DMS153 (cell line): Measurements from ENCODE around the gene MCCD1.
"Not testable (repeated sequence)": the region's sequence is repeated elsewhere in the genome, so short reads cannot be mapped to it uniquely, and the experiment has no call there.

Source experiments
- DNase-seq: peaks from one replicate; lab custom pipeline; 2025; lab: John Stamatoyannopoulos, UW

MCCD1 gene

DNA sequence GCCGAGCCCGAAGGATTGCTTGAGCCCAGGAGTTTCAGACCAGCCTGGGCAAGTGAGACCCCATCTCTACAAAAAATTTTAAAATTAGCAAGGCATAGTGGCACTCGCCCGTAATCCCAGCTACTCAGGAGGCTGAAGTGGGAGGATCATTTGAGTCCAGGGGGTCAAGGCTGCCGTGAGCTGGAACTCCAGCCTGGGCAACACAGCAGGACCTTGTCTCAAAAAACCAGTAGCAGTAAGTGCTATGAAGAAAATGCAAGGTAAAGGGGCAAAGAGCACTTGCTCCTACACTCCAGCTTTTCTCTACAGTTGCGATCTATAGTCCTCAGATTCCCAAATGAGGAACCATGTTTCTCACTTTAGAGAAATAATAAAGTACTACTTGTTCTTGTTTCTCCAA lies 14.9 kb downstream of the MCCD1 start:
- no peak for DNase-seq

DNA sequence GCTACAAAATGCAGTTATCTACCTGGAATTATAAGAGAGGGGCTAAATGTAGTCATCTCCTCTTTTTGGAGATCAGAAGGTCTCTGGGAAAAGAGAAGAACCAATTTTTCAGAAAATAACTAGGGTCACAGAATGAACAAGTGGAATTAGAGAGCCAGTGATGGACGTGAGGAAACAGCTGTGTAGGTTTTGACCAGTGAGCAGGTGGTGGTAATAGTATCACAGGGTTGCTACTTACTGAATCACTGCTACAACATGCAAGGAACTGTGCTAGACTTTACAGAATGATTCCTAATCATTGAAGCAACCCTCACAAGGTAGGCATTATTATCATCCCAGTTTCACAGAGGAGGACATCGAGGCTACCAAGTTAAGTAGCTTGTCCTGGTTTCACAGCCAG lies 15.9 kb downstream of the MCCD1 start:
- DNase-seq, result no peak

DNA sequence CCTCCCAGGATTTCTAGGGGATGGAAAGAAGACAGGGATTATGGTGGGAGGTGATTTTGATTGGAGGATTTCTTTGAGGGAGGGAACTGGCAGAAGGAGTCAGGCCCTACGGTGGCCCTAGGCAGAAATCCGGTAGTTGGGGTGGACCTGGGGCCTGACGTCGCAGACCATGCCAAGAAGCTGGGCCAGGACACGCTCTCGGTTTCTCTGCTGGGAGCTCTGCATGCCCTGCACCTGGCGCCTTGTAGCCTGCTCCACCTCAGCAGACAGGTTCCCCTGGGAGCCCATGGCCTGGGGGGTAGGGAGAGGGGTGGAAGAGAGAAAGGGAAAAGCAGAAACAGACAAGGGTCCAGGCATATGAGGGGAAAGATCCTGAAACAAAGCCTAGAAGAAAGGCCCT lies 16.5 kb downstream of the MCCD1 start:
- DNase-seq, result no peak

DNA sequence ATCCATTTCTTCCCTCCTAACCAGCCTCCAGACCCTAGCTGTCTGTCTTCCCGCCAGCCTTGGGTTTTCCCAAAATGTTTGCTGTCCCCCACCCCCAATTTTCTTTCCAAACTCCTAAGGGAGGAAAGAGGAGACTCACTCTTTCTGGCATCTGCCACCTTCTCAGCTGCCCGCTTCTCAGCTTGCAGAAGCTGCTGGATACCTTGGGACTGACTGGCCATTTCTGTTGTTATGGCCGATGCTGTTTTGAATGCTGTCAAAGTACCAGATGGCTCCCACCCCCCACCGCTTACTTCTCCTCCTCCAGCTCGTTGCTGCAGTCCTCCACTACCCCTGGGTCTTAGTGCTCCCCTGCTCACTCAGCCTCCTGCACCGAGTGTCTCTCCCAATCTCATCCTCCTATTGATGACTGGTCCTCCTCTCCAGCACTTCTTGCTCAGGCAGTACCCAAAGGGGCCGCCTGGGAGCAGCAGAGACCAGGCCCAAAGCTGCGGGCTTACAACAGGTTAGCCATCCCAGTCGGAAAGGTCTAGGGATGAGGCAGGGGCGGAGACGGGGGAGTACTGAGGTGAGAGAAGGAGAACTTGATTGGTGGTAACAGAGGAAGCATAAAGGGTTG lies 17.7 kb downstream of the MCCD1 start, which contains the start of gene ATP6V1G2:
TSS of gene ATP6V1G2 (minus strand) at position 270 of the 619 bp plus-strand sequence. CDS start at position 221, 49 bp downstream.
- DNase-seq, result peak; percentile 95

DNA sequence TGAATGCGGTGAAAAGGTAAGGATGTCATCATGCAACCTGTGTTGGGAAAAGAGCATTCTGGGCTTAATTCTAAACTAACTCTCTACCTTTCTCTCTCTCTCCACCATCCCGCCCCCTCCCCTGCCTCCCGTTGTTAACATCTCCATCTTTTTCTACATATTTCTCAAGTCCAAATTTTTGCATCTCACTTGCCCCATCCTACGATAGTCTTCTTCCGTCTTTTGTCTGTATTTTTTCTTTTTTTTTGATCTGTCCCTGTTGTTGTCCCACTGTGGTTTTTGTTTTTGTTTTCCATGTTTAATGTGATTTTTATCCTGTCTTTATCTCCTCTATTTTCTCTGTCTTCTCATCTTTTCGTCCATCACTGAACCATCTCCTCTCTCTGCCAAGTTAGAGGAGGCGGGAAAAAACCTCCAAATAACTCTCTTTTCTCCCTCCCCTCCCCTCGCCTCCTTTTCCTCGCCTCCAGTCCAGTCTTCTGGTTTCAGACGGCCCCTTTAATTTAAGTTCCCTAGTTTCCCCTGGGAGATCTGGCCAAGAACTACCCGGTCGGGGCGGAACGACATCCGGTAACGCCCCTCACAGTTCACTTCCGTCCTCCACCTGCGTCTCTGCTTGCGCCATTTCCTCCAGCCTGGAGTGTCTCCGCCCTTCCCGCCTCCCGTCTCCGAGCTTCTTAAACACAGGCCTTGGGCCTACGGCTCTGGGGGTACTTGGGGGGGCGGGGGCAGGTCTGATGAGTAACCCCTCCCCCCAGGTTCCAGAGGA lies 18.4 kb downstream of the MCCD1 start, which contains the start of gene NFKBIL1:
TSS of gene NFKBIL1 (plus strand) at position 651 of the 769 bp plus-strand sequence. CDS start at position 738, 87 bp downstream.
- peak; percentile 92 for DNase-seq

DNA sequence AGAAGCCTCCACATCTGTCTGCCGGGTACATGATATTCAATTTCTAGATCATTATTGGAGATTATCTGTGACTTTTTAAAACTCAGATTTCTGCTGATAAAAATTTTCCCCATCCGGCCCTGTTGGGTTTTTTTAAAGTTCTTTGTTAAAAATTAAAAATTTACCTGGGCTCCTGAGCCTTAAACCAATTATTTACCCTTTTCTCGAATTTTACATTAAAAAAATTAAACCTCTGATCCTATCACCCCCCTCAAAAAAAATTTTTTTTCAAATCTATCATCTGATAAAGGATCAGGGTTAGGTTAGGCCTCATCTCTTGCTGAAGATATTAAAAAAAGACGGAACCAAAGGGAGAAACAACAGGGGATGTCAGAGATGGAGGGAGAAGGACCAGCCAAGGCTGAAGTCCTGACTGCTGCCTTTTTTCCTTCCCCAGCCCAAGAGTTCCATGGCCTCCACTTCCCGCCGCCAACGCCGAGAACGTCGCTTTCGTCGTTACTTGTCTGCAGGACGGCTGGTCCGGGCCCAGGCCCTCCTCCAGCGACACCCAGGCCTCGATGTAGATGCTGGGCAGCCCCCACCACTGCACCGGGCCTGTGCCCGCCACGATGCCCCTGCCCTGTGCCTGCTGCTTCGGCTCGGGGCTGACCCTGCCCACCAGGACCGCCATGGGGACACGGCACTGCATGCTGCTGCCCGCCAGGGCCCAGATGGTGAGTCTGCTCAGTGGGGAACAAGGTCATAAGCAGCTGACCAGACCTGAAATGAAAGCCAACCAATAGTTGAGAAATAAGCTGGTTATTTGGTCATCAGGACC lies 19.2 kb downstream of the MCCD1 start:
- no peak for DNase-seq

DNA sequence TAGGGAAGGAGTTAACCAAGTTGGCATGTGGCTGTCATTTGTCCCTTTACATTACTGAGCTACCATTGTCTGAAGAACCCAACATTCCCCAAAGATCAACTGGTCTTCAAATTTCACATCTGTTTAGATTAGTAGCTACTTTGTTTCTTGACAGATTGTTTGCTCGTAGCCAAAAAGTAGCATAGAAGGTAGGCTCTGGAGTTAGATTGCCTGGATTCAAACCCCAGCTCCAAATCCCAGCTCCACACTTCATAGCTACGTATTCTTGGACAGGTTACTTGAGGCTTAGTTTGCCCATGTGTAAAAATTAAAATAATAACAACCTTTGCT lies 19.7 kb downstream of the MCCD1 start:
- no peak for DNase-seq

DNA sequence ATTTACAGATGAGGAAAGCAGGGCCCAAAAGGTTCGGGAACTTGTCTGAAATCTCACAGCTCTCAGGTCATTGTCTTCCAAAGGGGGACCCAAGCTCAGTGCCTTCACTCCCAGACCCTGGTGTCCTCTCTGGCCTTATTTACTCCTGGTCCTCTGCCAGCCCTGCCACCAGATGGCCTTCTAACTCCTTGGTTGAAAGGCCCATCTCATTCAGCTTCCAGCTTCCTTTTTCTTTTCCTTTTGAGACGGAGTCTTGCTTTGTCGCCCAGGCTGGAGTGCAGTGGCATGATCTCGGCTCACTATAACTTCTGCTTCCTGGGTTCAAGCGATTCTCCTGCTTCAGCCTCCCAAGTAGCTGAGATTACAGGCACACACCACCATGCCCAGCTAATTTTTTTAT lies 22.6 kb downstream of the MCCD1 start:
- DNase-seq, result not testable (repeated sequence)

DNA sequence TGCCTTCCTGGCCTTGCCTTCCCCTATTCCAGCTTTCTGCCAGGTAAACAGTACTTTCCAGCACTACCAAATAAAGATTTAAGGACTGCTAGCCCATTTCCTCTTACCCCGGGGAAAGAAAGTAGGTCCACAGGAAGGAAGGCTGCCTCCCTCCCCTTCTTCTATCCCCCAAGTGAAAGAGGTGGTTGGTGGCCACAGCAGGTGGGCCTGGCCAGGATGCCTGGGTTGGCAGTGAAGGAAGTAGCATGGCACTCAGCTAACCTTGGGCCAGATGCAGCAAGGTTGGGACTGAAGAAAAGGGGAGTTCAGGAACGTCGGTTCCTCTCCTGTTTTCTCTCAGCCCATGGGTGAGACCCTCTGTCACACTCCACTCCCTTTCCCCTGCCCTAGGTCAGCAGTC lies 27.5 kb downstream of the MCCD1 start:
- DNase-seq, result no peak

DNA sequence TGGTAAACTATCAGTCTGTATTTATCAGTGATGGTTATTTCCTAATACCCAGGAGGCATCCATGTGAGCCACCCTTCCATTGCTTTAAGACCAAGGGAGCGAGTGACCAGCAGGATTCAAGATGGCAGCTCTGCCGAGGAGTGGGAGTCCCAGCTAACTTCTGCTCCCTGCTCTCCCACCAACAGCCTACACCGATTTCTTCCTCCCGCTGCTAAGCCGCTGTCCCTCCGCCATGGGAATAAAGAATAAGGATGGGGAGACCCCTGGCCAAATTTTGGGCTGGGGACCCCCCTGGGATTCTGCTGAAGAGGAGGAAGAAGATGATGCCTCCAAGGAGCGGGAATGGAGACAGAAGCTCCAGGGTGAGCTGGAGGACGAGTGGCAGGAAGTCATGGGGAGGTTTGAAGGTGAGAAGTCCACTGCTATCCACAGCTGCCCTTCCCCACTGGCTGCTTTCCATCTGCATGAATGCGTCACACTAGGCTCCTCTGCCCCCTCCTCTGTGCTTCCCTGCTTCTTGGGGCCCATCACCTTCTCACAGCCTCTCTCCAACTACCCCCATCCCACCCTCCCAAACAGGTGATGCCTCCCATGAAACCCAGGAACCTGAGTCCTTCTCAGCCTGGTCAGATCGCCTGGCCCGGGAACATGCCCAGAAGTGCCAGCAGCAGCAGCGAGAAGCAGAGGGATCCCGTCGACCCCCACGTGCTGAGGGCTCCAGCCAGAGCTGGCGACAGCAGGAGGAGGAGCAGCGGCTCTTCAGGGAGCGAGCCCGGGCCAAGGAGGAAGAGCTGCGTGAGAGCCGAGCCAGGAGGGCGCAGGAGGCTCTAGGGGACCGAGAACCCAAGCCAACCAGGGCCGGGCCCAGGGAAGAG lies 28.9 kb downstream of the MCCD1 start:
- DNase-seq, result no peak

DNA sequence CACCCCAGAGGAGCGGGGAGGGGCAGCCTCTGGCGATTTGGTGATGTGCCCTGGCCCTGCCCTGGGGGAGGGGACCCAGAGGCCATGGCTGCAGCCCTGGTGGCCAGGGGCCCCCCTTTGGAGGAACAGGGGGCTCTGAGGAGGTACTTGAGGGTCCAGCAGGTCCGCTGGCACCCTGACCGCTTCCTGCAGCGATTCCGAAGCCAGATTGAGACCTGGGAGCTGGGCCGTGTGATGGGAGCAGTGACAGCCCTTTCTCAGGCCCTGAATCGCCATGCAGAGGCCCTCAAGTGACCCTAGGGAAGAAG lies 29.5 kb downstream of the MCCD1 start:
- no peak for DNase-seq

DNA sequence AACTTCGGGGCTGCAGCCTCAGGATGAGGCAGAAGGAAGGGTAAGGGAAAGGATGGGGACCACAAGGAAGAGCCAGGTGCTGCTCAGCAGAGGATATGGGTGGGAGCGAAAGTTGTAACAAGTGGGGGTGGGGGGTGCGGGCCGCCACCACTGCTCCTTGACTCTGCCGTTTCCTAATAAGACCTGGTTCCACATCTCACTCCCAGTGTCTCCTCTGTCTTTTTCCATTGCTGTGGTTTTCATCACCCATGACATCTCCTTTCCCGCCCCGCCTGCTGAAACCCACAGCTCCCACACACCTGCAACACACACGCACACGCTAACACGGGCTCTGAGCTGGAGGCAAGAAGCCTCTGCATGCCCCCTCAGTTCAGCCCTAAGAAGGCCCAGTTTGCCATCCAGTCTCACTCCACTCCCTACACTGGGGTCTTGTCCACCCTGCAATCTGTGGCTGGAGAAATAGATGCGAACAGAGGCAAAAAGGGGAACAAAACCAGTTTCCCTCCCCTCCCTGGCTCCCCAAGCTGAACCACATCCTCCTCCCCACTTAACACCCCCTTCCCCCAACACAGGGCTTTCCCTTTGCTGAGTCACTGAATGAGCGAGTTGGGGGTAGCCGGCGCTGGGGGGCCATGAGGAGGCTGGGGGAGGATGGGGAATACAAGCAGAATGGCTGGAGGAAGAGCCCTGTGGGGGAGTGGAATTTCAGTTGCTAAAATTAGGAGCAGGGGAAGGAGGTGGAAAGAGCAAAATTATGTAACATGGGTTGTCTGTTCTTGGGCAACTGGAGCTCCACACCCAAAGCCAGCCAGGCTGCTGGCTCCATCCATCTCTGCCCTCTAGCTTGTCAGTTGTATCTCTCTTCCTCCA lies 30.1 kb downstream of the MCCD1 start:
- no peak for DNase-seq

DNA sequence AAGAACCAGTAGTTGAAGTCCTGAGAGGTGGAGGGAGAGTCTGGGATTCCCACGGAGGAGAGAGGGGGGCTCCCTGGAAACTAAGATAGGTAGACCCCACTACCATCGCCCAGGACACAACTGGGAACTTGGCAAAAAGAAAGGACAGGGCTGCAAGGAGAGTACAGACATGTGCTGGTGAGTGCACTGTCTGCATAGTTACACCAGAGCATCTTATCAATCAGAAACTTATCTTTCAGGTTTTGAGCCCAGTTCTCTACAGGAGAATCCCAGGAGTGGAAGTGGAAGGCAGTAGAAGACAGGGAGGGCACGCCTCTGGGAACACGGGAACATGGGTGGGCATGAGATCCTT lies 30.8 kb downstream of the MCCD1 start:
- DNase-seq, result no peak

DNA sequence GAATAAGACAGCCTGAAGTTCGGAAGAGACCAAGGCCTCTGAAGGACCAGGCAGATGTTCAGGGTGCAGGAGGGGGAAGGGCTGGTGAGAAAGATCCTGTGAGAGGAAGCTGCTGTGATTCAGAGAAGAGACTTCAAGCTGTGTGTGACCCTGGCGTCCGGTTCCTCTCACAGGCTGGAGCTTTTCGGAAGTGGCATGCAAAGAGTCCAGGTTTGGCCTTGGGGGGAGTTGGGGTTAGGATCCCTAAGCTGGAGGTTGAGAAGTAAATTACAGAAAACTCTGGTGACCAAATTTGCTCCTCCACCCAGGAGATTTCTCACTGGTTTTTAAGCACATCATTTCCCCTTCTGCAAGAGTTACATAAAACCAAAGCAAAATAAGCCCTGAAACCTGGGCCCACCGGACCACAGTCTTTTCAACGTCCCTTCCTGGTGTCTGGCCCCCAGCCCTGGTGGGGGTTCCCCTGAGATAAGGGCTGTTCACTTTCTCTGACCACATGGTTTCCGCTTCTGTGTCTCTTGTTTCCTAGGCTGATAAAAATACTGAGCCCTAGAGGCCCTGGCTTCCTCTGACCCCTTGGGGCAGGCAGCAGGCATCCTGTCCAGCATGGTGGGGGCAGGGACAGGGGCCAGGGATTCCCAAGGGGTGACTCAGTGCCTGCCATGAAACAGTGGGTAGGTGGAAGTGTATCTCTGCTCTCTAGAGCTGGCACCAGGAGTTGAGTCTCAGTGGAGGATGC lies 31.4 kb downstream of the MCCD1 start:
- no peak for DNase-seq

DNA sequence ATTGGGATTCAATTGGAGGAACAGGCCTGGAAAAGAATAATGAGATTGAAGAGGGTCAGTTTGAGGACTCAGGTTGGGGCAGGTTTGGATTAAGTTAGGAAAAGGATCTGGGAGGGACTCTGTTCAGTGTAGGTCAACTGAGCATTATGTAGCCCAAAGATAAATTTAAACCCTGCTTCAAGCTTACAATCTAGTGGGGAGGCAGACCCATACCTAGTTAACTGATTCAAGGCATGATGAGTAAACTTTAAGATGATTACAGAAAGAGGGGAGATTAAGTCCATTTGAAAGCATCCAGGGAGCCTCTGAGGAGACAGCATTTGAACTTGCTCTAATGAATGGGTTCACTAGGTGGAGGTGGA lies 31.9 kb downstream of the MCCD1 start:
- DNase-seq, result no peak

DNA sequence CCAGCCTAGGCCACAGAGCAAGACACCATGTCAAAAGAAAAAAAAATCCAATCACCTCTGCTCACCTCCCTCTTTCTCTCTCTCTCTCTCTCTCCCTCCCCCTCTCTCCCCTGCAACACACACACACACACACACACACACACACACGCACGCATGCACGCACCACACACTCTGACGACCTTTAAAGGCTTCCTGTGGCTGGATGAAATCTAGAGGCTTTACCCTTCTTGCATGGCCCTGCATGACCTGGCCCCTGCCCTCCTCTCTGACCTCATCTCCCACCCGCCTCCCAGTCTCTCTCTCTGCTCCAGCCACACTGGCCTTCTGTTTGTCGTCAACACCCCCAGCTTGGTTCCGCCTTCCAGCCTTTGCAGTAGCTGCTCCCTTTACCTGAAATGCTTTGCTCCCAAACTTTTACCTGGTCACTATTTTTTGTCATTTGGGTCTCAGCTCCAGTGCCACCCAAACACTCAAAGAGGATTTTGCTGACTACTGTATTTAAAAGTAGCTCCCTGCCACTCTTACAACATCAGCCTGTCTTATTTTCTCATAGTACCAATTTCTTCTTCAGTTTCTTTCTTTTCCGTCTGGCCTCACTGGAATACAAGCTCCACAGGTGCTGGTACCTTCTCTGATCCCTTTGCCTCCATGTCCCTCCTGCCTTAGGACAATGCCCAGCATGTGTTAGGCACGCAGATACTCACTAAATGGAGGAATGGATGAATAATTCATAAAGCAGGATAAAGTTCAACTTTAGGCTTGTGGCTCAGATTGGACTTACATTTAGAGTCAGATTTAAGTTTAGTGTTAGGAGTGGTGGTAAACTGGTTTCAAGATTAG lies 39.0 kb downstream of the MCCD1 start:
- DNase-seq, result no peak

DNA sequence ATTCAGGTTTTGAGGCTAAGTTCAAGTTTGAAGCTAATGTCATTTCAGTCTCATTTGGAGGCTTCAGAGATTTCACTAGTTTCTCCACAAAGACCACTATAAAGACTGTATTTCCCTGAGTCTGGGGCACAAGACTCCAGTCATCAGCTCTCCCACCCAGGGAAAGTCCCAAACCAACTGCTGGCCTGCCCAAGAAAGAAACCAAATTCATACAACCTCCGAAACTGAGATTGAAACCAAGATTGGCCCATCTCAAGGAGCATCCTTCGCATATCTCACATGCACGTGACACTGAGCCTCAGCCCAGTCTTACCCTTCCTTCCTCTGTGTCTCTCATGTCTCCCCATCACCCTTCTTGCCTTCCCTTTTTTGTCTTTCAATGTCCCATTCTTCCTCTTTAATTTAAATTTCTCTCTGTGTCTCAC lies 39.8 kb downstream of the MCCD1 start:
- no peak for DNase-seq

DNA sequence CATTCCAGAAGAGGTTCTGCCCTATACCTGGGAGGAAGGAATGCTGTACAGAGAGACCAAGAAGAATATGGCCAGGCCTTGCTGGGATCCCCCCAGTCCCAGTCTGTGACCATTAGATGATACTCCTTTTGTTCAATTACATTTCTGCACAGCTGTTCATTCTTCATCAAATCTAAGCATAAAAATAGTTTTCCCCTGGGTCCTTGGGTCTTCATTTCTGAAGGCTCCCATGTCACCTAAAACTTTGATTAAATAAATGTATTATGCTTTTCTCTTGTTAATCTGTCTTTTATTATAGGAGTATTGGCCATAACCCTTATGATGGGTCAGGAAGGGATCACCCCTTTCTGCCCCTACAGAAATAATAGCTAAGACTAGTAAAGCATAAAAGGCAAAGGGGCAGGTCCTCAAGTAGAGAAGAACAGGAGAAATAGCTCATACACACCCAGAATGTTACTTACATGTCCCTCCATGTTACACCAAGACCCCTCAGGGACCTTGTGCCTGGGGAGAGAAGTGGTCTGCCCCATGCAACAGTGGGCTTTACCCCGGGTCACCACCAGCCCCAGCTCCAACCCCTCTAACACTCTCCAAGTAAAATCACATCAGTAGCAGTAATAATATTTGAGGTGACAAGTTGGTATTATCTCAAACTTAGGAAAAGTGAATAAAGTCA lies 41.2 kb downstream of the MCCD1 start:
- DNase-seq, result no peak
